GM20431 (cell line): ENCODE data around the gene ITGB6.

Experiments used
- in situ Hi-C: fragments of 300-500 bp; cut with MseI, MboI; formaldehyde crosslinking; loops from one replicate; pipeline ENCODE4 v1.15.0; 2020; ENCODE audit warnings: low sequenced_read_pairs; ENCODE audit not compliant: unreplicated experiment

ITGB6 gene

GRCh38 chr2:160222546-160223283 is 22.6 kb upstream of the ITGB6 start:
- in situ Hi-C loops: no loop called here

GRCh38 chr2:160221391-160222276 is 21.6 kb upstream of the ITGB6 start:
- in situ Hi-C loops: no loop called here

- in situ Hi-C loops: no loop called here
These were observed 20.5 kb upstream of the ITGB6 start for GRCh38 chr2:160220545-160221009.

GRCh38 chr2:160220026-160220425 is 20.0 kb upstream of the ITGB6 start:
- in situ Hi-C loops: no loop called here

- in situ Hi-C loops: loop anchor here (10.0 kb wide), 1 partner anchor 110 kb away; no protein-coding TSS in a partner anchor
These were observed 14.7 kb upstream of the ITGB6 start for GRCh38 chr2:160214461-160215445.

- in situ Hi-C loops: loop anchor here (10.0 kb wide), 1 partner anchor 109 kb away; no protein-coding TSS in a partner anchor
These were observed 13.4 kb upstream of the ITGB6 start for GRCh38 chr2:160213511-160213910.

GRCh38 chr2:160210599-160211138 is 10.6 kb upstream of the ITGB6 start:
- in situ Hi-C loops: loop anchor here (10.0 kb wide), 1 partner anchor 106 kb away; no protein-coding TSS in a partner anchor

- in situ Hi-C loops: no loop called here
These were observed 9.4 kb upstream of the ITGB6 start for GRCh38 chr2:160209516-160209856.

DNA sequence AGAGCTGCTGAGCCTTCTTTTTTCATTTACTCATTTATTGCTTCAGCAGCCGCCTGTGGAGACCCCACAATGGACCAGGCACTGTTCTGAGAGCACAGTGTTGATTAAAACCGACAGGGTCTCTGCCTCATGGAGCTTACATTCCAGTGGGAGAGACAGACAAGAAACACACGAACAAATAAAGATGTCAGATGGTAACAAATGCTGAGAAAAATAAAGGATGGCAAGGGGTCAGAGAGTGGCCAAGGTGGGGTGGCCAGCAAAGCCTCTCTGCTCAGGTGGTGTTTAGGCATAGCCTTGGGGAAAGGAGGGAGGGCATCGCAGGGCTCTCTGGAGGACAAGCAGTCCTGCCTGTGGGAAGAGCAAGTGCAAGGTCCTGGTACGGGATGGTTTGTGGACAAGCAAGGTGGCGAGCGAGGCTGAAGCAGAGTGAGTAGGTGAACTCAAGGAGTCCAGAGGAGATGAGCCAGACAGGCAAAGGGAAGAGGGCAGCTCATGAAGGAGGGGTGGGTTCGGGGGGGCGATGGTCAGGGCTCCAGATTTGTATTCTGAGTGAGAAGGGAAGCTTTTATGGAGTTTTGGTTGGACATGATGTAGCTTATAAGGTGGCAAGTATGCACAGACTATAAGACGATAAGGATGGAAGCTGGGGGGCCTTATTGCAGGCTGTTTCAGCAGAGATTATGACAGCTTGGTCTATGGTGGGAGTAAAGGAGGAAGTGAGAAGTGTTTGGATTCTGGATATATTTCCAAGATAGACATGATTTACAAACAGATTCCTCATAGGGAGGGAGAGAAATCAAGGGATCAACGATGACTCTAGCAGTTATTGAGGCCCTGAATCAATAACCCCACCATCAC is 8.8 kb upstream of the ITGB6 start:
- in situ Hi-C loops: no loop called here

DNA sequence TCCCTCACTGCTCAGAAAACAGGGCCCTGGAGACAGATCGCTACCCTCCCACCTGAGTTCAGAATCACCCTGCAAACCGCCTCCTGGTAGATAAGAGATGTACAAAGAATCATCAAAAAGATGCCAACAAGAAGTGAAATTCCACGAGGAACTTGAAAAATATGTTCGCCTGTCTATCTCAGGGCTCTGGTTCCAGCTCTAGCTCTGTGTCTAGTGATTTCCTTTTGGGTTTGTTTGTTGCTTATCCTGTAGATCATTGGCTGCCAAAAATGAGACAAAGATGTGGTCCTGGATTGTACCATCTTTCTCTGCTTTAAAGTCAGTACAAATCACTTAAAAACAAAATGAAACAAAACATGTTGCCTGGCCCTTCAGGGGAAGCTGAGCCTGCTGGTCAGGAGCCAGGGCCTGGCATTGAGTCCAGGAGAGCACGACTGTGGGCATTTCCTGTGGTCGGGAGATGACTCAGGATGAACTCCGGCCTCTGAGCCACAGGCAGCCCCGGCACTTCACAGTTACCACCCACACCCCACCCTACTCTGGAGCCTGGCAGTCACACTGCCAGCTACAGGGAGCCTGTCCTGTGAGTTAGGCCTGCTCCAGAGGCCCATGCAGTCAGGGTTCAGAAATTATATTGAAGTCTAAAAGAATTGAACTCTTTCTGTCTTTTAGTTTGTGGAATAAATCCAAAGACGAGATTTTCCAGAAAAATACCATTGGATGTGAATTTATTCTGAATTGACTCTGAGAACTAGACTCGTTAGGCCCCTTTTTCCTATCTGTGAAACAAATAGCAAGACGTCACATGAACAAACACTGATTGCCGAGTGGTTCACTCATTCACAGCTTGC is 8.0 kb upstream of the ITGB6 start:
- in situ Hi-C loops: no loop called here

DNA sequence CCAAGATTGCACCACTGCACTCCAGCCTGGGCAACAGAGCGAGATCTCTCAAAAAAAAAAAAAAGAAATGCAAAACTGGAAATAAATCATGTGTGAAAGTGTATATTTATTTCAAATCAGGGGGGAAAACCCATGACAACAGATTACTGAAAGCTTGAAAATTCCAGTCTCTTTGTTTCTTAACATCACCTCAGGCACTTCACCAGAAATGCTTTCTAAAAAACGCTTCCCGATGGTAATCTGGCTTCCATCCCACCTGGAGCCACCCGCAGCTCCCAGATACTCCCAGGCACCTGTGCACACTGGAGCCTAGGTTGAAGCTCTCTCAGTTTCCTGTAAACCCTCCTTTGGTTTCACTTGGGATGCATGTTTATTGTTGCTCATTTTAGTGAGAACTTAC is 7.2 kb upstream of the ITGB6 start:
- in situ Hi-C loops: no loop called here

GRCh38 chr2:160206436-160206835 is 6.4 kb upstream of the ITGB6 start:
- in situ Hi-C loops: no loop called here

GRCh38 chr2:160205505-160205904 is 5.4 kb upstream of the ITGB6 start:
- in situ Hi-C loops: no loop called here

GRCh38 chr2:160203422-160203821 is 3.4 kb upstream of the ITGB6 start:
- in situ Hi-C loops: no loop called here

DNA sequence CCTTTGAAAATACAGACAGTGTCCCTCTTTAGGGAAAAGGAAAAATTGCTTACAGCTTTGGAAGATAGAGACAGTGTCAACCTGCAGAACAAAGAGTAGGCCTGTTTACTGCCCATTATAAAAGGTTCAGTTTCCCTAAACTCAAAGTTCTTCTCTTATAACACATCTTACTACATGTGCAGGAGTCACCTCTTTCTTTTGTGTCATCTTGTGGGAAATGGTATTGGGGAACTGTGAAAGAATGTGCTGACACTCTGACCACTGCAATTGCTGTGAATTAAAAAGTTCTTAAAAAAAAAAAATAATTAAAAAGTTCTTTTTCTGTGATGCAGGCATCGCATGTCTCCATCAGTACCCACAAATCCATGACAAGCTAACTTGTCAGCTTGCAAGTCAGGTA is 2.9 kb upstream of the ITGB6 start:
- in situ Hi-C loops: no loop called here

DNA sequence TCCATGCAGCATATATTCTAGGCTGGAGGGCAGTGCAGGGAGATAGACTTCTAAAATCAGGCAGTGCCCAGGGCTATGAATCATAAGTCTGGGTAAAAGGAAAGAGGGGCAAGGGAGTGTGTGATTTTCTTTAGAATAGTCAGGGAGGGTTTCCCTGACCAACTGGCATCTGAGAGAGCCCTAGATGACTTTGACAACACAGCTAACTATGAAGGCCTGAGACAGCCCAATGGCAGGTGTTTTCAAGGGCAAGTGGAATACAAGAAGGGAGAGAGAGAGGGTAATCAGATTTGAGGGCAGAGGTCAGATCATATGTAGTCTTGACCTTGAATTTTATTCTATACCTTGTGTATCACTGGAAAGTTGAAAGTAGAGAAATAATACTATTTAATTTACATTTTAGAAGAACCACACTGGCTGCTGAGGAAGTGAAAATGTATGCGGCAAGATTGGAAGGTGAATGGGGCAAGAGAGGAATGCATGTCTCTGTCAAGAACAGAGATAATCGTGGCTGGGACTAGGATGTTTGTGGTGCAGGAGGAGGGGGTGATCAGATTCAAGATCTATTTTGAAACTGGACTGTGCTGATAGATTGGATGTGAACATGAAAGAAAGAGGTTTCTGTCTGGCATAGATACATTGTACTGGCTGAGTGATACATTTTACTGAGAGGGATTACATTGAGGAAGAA is 1.9 kb upstream of the ITGB6 start:
- in situ Hi-C loops: no loop called here

DNA sequence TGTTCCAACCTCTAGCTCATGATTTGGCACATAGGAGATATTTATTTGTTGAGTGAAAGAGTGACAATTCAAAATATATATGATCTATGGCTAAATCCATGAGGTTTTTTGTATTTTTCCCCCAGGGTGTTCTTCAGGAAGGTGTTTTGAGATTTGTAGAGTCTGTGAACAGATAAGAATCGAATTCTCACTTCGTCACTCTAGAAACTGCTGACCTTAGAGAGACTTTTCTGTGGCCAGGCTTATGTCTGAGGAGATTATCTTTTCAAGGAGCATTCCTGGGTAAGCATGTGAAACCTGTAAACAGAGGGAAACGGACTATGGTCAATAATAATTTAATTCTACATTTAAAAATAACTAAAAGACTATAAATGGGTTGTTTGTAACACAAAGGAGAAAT is 849 bp upstream of the ITGB6 start:
- in situ Hi-C loops: no loop called here
